Colonic mucosa (tissue), 4 donors: ENCODE measurements around the gene NOG. TPM values are rescaled to one million over a fixed set of nuclear protein-coding genes. Genes with fewer than 3 reads are reported as not detected.

Source experiments
- DNase-seq: peaks from one replicate; pipeline ENCODE4 v3.0.0-alpha.2; 2020
- H3K27ac ChIP-seq: fragments of 200-600 bp; one replicate; pipeline ENCODE4 v1.8.0; 2021
- H3K27me3 ChIP-seq: fragments of 200-600 bp; one replicate; pipeline ENCODE4 v1.8.0; 2021
- H3K36me3 ChIP-seq: fragments of 200-600 bp; one replicate; pipeline ENCODE4 v1.8.0; 2021
- H3K4me1 ChIP-seq: fragments of 200-600 bp; one replicate; pipeline ENCODE4 v1.8.0; 2021; ENCODE audit warnings: mild to moderate bottlenecking
- H3K4me3 ChIP-seq: fragments of 200-600 bp; one replicate; pipeline ENCODE4 v1.8.0; 2021
- H3K9ac ChIP-seq, 2 donors: one replicate each; pipeline ENCODE4 v1.7.0; 2013; ENCODE audit warnings: control low read depth in 2 of 2, low read depth in 2 of 2, low read length in 2 of 2
- H3K9me3 ChIP-seq: fragments of 200-600 bp; one replicate; pipeline ENCODE4 v1.8.0; 2021
- CTCF ChIP-seq: fragments of 200-600 bp; IDR thresholded peaks from one replicate; pipeline ENCODE4 v1.8.0; 2022; ENCODE audit warnings: antibody characterized with exemption, mild to moderate bottlenecking
- intact Hi-C: fragments of 100-400 bp; cut with DNase I; formaldehyde crosslinking; loops from one replicate; pipeline ENCODE4 v1.14.1; 2022
- total RNA-seq, 2 donors: library from RNA; stranded (reverse); fragmentation: NEBNext Ultra II Directional in 1 of 2; extraction: Animal tissue kit (Norgen Biotek cat#: 25700) in 1 of 2; gene quantifications; one replicate each; pipeline ENCODE4 v1.2.1, GENCODE V29; 2021
- donor health status: healthy.
- donor health status: DM: no; HTN: no; CAD: no.
- donor health status: DM: no; HTN: no; CAD: no.

The NOG gene
- total RNA-seq, 2 donors from 2014 or later = 0.16 to 0.27 TPM

GRCh38 chr17:56610321-56610720 is 16.8 kb downstream of the NOG start:
- no peak overlapping the region for H3K4me3 ChIP-seq
- no peaks in the 10 kb centered on the region for H3K4me1 ChIP-seq
- no peaks in the 10 kb centered on the region for H3K27me3 ChIP-seq
- H3K36me3 ChIP-seq = no peaks in the 10 kb centered on the region
- TF ChIP-seq CTCF = no peak
- DNase-seq = no peak
- intact Hi-C loops = no loop called here
- no peak overlapping the region for H3K9ac ChIP-seq
- no peaks in the 10 kb centered on the region for H3K9me3 ChIP-seq
- no peak overlapping the region for H3K27ac ChIP-seq

GRCh38 chr17:56613131-56613530 is 19.6 kb downstream of the NOG start:
- DNase-seq = no peak
- no peaks in the 10 kb centered on the region for H3K4me1 ChIP-seq
- intact Hi-C loops = no loop called here
- no peaks in the 10 kb centered on the region for H3K9me3 ChIP-seq
- H3K4me3 ChIP-seq = no peak overlapping the region
- H3K9ac ChIP-seq = no peak overlapping the region
- no peaks in the 10 kb centered on the region for H3K27me3 ChIP-seq
- no peaks in the 10 kb centered on the region for H3K36me3 ChIP-seq
- TF ChIP-seq CTCF = no peak
- no peak overlapping the region for H3K27ac ChIP-seq

- intact Hi-C loops = no loop called here
Measured at GRCh38 chr17:56614522-56614921, 21.0 kb downstream of the NOG start.

GRCh38 chr17:56616239-56616638 is 22.7 kb downstream of the NOG start:
- intact Hi-C loops = no loop called here
- no peaks in the 10 kb centered on the region for H3K36me3 ChIP-seq
- no peaks in the 10 kb centered on the region for H3K4me1 ChIP-seq
- H3K27ac ChIP-seq = no peak overlapping the region
- H3K4me3 ChIP-seq = no peak overlapping the region
- no peak for TF ChIP-seq CTCF
- H3K9me3 ChIP-seq = no peaks in the 10 kb centered on the region
- no peaks in the 10 kb centered on the region for H3K27me3 ChIP-seq
- DNase-seq = no peak
- no peak overlapping the region for H3K9ac ChIP-seq

More at GRCh38 chr17:56614522-56614921, 21.0 kb downstream of the NOG start:
- Histone ChIP-seq H3K4me1 (no peaks in the 10 kb centered on the region), H3K4me3 (no peak overlapping the region), H3K9me3 (no peaks in the 10 kb centered on the region), H3K27me3 (no peaks in the 10 kb centered on the region), H3K36me3 (no peaks in the 10 kb centered on the region), H3K9ac (no peak overlapping the region), H3K27ac (no peak overlapping the region)
- no peak for TF ChIP-seq CTCF
- no peak for DNase-seq

- intact Hi-C loops = no loop called here
- no peak for TF ChIP-seq CTCF
- H3K9me3 ChIP-seq = no peaks in the 10 kb centered on the region
- H3K27ac ChIP-seq = no peak overlapping the region
- no peak overlapping the region for H3K9ac ChIP-seq
- no peaks in the 10 kb centered on the region for H3K36me3 ChIP-seq
- DNase-seq = no peak
- no peaks in the 10 kb centered on the region for H3K4me1 ChIP-seq
- no peak overlapping the region for H3K4me3 ChIP-seq
- no peaks in the 10 kb centered on the region for H3K27me3 ChIP-seq
Measured at GRCh38 chr17:56623383-56623782, 29.9 kb downstream of the NOG start.

- Histone ChIP-seq H3K36me3 (no peaks in the 10 kb centered on the region), H3K9ac (no peak overlapping the region), H3K27me3 (no peaks in the 10 kb centered on the region), H3K4me1 (no peaks in the 10 kb centered on the region), H3K4me3 (no peak overlapping the region), H3K9me3 (no peaks in the 10 kb centered on the region), H3K27ac (no peak overlapping the region)
- DNase-seq = no peak
- intact Hi-C loops = no loop called here
- TF ChIP-seq CTCF = no peak
Measured at GRCh38 chr17:56624309-56624708, 30.8 kb downstream of the NOG start.
